Gastrocnemius medialis (tissue), 4 donors: ENCODE measurements around the gene HAVCR2.

Experiments
- CTCF ChIP-seq, 5 experiments: fragments of 450-650 bp in 3 of 5; fragments of 200-600 bp in 2 of 5; sonication (generic) in 2 of 5; IDR thresholded peaks in 4 of 5; conservative IDR thresholded peaks in 1 of 5; 1 replicate in 4 of 5; 2 replicates in 1 of 5; pipeline ENCODE4 v1.5.1; 2016 to 2019; ENCODE audit warnings: antibody characterized with exemption in 5 of 5, mild to moderate bottlenecking in 3 of 5, moderate library complexity in 3 of 5
- POLR2A ChIP-seq, 2 donors: fragments of 450-650 bp; IDR thresholded peaks; one replicate each; pipeline ENCODE4 v1.6.1; 2017; ENCODE audit warnings: antibody characterized with exemption in 2 of 2, mild to moderate bottlenecking in 2 of 2, moderate library complexity in 2 of 2

- TF ChIP-seq CTCF (IDR thresholded peaks at IDR 0.05 in 4 of 5, conservative IDR thresholded peaks at IDR 0.05 in 1 of 5) = no peak
- TF ChIP-seq POLR2A (IDR thresholded peaks at IDR 0.05) = no peak
Observed at GRCh38 chr5:157115502-157115901, 6.7 kb upstream of the HAVCR2 start.
